Tibial artery (tissue), 4 donors: Measurements from ENCODE around the gene KDSR.

Experiments
- DNase-seq, 2 donors: peaks; one replicate each; pipeline ENCODE4 v3.0.0-alpha.2; 2019
- H3K27ac ChIP-seq, 2 donors: fragments of 200-600 bp; sonication (generic) in 1 of 2; 1 replicate in 1 of 2; 2 replicates in 1 of 2; pipeline ENCODE4 v1.5.1; 2018 to 2019; ENCODE audit warnings: mild to moderate bottlenecking in 1 of 2
- H3K27me3 ChIP-seq, 2 donors: fragments of 200-600 bp; sonication (generic) in 1 of 2; one replicate each; pipeline versions ENCODE4 v1.5.1 to v1.6.0; 2016 to 2019
- H3K36me3 ChIP-seq, 3 donors: fragments of 200-600 bp; sonication (generic) in 2 of 3; one replicate each; pipeline ENCODE4 v1.5.1; 2016 to 2019; ENCODE audit warnings: mild to moderate bottlenecking in 2 of 3
- H3K4me1 ChIP-seq, 4 donors: fragments of 200-600 bp; sonication (generic) in 2 of 4; 1 replicate in 3 of 4; 2 replicates in 1 of 4; pipeline ENCODE4 v1.5.1; 2016 to 2019
- H3K4me3 ChIP-seq, 2 donors: fragments of 200-600 bp; sonication (generic) in 1 of 2; 1 replicate in 1 of 2; 2 replicates in 1 of 2; pipeline ENCODE4 v1.5.1; 2018 to 2019; ENCODE audit warnings: mild to moderate bottlenecking in 2 of 2
- H3K9me3 ChIP-seq, 3 donors: fragments of 200-600 bp; sonication (generic) in 1 of 3; one replicate each; pipeline ENCODE4 v1.5.1; 2016 to 2019
- intact Hi-C: fragments of 100-400 bp; cut with DNase I; formaldehyde crosslinking; loops from one replicate; pipeline ENCODE4 v1.15.0; 2023; ENCODE audit warnings: low total_unique reads
- TF ChIP-seq, protein P1 (sequence below), 2 experiments: fragments of 200-600 bp in 1 of 2; fragments of 450-650 bp in 1 of 2; IDR thresholded peaks; one replicate each; pipeline ENCODE4 v1.5.1; 2017 to 2019; ENCODE audit warnings: antibody characterized with exemption in 2 of 2, mild to moderate bottlenecking in 1 of 2, moderate library complexity in 1 of 2

The KDSR gene

DNA sequence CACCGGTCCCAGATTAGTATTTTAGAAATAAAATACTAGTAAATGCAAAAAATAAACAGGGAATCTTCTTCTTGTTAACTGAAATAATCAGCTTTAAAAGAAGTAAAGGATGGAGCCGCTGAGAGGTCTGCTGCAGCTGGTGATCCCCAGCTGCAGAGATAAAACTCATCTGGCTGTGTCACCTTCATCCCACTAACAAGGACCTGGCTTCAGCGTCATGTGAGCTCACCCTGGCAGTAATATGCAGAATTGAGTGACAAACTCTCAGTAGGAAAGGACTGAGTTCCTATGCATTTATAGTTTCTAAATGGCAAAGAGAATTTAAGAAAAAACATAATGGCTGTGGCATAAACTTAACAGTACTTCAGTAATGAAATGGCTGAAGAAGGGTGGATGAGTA lies 27.9 kb upstream of the KDSR start:
- TF ChIP-seq, protein P1, sequence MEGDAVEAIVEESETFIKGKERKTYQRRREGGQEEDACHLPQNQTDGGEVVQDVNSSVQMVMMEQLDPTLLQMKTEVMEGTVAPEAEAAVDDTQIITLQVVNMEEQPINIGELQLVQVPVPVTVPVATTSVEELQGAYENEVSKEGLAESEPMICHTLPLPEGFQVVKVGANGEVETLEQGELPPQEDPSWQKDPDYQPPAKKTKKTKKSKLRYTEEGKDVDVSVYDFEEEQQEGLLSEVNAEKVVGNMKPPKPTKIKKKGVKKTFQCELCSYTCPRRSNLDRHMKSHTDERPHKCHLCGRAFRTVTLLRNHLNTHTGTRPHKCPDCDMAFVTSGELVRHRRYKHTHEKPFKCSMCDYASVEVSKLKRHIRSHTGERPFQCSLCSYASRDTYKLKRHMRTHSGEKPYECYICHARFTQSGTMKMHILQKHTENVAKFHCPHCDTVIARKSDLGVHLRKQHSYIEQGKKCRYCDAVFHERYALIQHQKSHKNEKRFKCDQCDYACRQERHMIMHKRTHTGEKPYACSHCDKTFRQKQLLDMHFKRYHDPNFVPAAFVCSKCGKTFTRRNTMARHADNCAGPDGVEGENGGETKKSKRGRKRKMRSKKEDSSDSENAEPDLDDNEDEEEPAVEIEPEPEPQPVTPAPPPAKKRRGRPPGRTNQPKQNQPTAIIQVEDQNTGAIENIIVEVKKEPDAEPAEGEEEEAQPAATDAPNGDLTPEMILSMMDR (IDR thresholded peaks at IDR 0.05), result no peak
- DNase-seq, result no peak
- Histone ChIP-seq H3K27me3 (no peaks in the 10 kb centered on the region), H3K4me3 (no peak overlapping the region), H3K27ac (no peak overlapping the region), H3K4me1 (no peaks in the 10 kb centered on the region), H3K9me3 (no peaks in the 10 kb centered on the region), H3K36me3 (peaks cover 87 to 97% (median 88%) of the 10 kb centered on the region in 3 donors)
- intact Hi-C loops, result no loop called here

GRCh38 chr18:63387861-63388260 lies 20.9 kb upstream of the KDSR start:
- no peak for DNase-seq
- Histone ChIP-seq H3K27me3 (no peaks in the 10 kb centered on the region), H3K9me3 (no peaks in the 10 kb centered on the region), H3K4me3 (no peak overlapping the region), H3K36me3 (peaks cover 27 to 64% (median 62%) of the 10 kb centered on the region in 3 donors), H3K4me1 (no peaks in the 10 kb centered on the region), H3K27ac (no peak overlapping the region)
- intact Hi-C loops, result no loop called here
- TF ChIP-seq, protein P1 (IDR thresholded peaks at IDR 0.05), result no peak

DNA sequence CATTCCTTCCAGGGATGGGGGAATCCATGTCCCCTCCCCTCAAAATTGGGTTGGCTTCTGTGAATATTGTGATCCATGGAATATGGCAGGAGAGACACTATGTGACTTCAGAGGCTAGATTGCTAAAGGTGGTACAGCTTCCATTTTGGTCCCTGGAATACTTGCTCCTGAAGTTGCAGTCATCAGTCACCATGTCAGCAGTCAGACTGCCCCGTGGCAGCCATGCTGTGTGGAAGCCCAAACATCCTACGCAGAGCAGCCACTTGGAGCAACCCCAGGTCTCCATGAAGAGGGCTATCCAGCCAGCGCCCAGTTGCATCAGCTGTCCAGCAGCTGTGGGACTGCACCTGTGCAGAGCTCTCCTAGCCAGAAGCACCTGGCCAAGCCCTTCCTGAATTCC lies 15.8 kb upstream of the KDSR start:
- no peak for DNase-seq
- intact Hi-C loops, result no loop called here

GRCh38 chr18:63379639-63379962 lies 12.6 kb upstream of the KDSR start:
- H3K27ac ChIP-seq, result no peak overlapping the region
- intact Hi-C loops, result no loop called here
- no peak for DNase-seq
- no peak overlapping the region for H3K4me3 ChIP-seq
- peaks cover 0 to 12% (median 8%) of the 10 kb centered on the region in 3 donors for H3K36me3 ChIP-seq
- H3K4me1 ChIP-seq, result no peaks in the 10 kb centered on the region
- TF ChIP-seq, protein P1 (IDR thresholded peaks at IDR 0.05), result no peak
- peaks cover 0 to 9% (median 0%) of the 10 kb centered on the region in 3 donors for H3K9me3 ChIP-seq
- no peaks in the 10 kb centered on the region for H3K27me3 ChIP-seq

More for the DNA sequence above, 15.8 kb upstream of the KDSR start:
- no peak overlapping the region for H3K27ac ChIP-seq
- H3K4me3 ChIP-seq, result no peak overlapping the region
- no peaks in the 10 kb centered on the region for H3K27me3 ChIP-seq
- H3K9me3 ChIP-seq, result no peaks in the 10 kb centered on the region
- H3K36me3 ChIP-seq, result peaks cover 0 to 25% (median 22%) of the 10 kb centered on the region in 3 donors
- H3K4me1 ChIP-seq, result no peaks in the 10 kb centered on the region
- TF ChIP-seq, protein P1 (IDR thresholded peaks at IDR 0.05), result no peak

- DNase-seq, result no peak
- no peaks in the 10 kb centered on the region for H3K27me3 ChIP-seq
Measured at GRCh38 chr18:63378919-63379638, 12.1 kb upstream of the KDSR start.

More at GRCh38 chr18:63378919-63379638, 12.1 kb upstream of the KDSR start:
- no peaks in the 10 kb centered on the region for H3K4me1 ChIP-seq
- H3K27ac ChIP-seq, result no peak overlapping the region
- intact Hi-C loops, result no loop called here
- peaks cover 0 to 8% (median 3%) of the 10 kb centered on the region in 3 donors for H3K36me3 ChIP-seq
- TF ChIP-seq, protein P1 (IDR thresholded peaks at IDR 0.05), result no peak
- no peak overlapping the region for H3K4me3 ChIP-seq
- peaks cover 0 to 9% (median 0%) of the 10 kb centered on the region in 3 donors for H3K9me3 ChIP-seq
